Duodenal mucosa (tissue), 2 donors: ENCODE results near the gene MPST.

ENCODE experiments used
- H3K27ac ChIP-seq: one replicate; pipeline ENCODE4 v1.7.0; 2013; ENCODE audit warnings: low read depth, low read length
- H3K27me3 ChIP-seq, 2 donors: one replicate each; pipeline ENCODE4 v1.7.0; 2013; ENCODE audit warnings: low read length in 2 of 2, control low read depth in 1 of 2; ENCODE audit not compliant: insufficient read depth in 2 of 2, control insufficient read depth in 1 of 2
- H3K36me3 ChIP-seq, 2 donors: one replicate each; pipeline ENCODE4 v1.7.0; 2013; ENCODE audit warnings: low read length in 2 of 2, control low read depth in 1 of 2; ENCODE audit not compliant: insufficient read depth in 2 of 2, control insufficient read depth in 1 of 2
- H3K4me1 ChIP-seq, 2 donors: one replicate each; pipeline ENCODE4 v1.7.0; 2013; ENCODE audit warnings: low read length in 2 of 2, control low read depth in 1 of 2; ENCODE audit not compliant: insufficient read depth in 2 of 2, control insufficient read depth in 1 of 2
- H3K4me3 ChIP-seq, 2 donors: one replicate each; pipeline ENCODE4 v1.7.0; 2013; ENCODE audit warnings: low read length in 2 of 2, low read depth in 1 of 2
- H3K9ac ChIP-seq, 2 donors: one replicate each; pipeline ENCODE4 v1.7.0; 2013; ENCODE audit warnings: low read length in 2 of 2, low read depth in 1 of 2
- H3K9me3 ChIP-seq, 2 donors: one replicate each; pipeline ENCODE4 v1.7.0; 2013; ENCODE audit warnings: low read length in 2 of 2, control low read depth in 1 of 2; ENCODE audit not compliant: control insufficient read depth in 1 of 2

Gene MPST

GRCh38 chr22:37051391-37052385, 32.1 kb downstream of the MPST start, which contains the start of gene KCTD17:
Gene KCTD17, plus strand, starts transcription at chr22:37051742. Its CDS starts 19 bp downstream, at chr22:37051761.
- Histone ChIP-seq H3K27me3 (no peaks in the 10 kb centered on the region), H3K4me1 (peaks cover 34% of the 10 kb centered on the region in 2 donors), H3K36me3 (peaks cover 0 to 5% of the 10 kb centered on the region in 2 donors), H3K9me3 (no peaks in the 10 kb centered on the region), H3K27ac (no peak within 1 kb of the TSS), H3K4me3 (peak within 1 kb of the TSS; percentile 55 to 73), H3K9ac (peak within 1 kb of the TSS in 1 of 2 donors; percentile 43)

- no peaks in the 10 kb centered on the region for H3K27me3 ChIP-seq
- no peak overlapping the region for H3K27ac ChIP-seq
- H3K4me1 ChIP-seq = peaks cover 34% of the 10 kb centered on the region in 2 donors
- no peaks in the 10 kb centered on the region for H3K9me3 ChIP-seq
- peak overlapping the region in 1 of 2 donors; percentile 43 for H3K9ac ChIP-seq
- peaks cover 0 to 13% of the 10 kb centered on the region in 2 donors for H3K36me3 ChIP-seq
- peak overlapping the region; percentile 55 to 73 for H3K4me3 ChIP-seq
These were observed 33.1 kb downstream of the MPST start for GRCh38 chr22:37052386-37053309.

GRCh38 chr22:37053310-37054055, 33.9 kb downstream of the MPST start:
- no peak overlapping the region for H3K4me3 ChIP-seq
- peaks cover 34% of the 10 kb centered on the region in 2 donors for H3K4me1 ChIP-seq
- H3K9me3 ChIP-seq = no peaks in the 10 kb centered on the region
- no peak overlapping the region for H3K9ac ChIP-seq
- H3K27ac ChIP-seq = no peak overlapping the region
- H3K27me3 ChIP-seq = no peaks in the 10 kb centered on the region
- H3K36me3 ChIP-seq = peaks cover 0 to 16% of the 10 kb centered on the region in 2 donors

- Histone ChIP-seq H3K4me1 (peaks cover 34% of the 10 kb centered on the region in 2 donors), H3K9ac (no peak overlapping the region), H3K9me3 (no peaks in the 10 kb centered on the region), H3K4me3 (no peak overlapping the region), H3K27ac (no peak overlapping the region), H3K27me3 (no peaks in the 10 kb centered on the region), H3K36me3 (peaks cover 0 to 16% of the 10 kb centered on the region in 2 donors)
These were observed 34.5 kb downstream of the MPST start for GRCh38 chr22:37054056-37054395.

GRCh38 chr22:37054600-37055365, 35.2 kb downstream of the MPST start:
- Histone ChIP-seq H3K36me3 (peaks cover 0 to 16% of the 10 kb centered on the region in 2 donors), H3K4me1 (peaks cover 34% of the 10 kb centered on the region in 2 donors), H3K4me3 (no peak overlapping the region), H3K9me3 (no peaks in the 10 kb centered on the region), H3K9ac (no peak overlapping the region), H3K27me3 (no peaks in the 10 kb centered on the region), H3K27ac (no peak overlapping the region)

GRCh38 chr22:37056246-37056645, 36.7 kb downstream of the MPST start:
- Histone ChIP-seq H3K27me3 (peaks cover 0 to 3% of the 10 kb centered on the region in 2 donors), H3K36me3 (peaks cover 0 to 16% of the 10 kb centered on the region in 2 donors), H3K9me3 (no peaks in the 10 kb centered on the region), H3K4me1 (peaks cover 27% of the 10 kb centered on the region in 2 donors), H3K4me3 (no peak overlapping the region), H3K9ac (no peak overlapping the region), H3K27ac (no peak overlapping the region)

GRCh38 chr22:37057226-37057625, 37.7 kb downstream of the MPST start:
- H3K4me1 ChIP-seq = peaks cover 23 to 26% of the 10 kb centered on the region in 2 donors
- H3K9ac ChIP-seq = no peak overlapping the region
- H3K27ac ChIP-seq = no peak overlapping the region
- H3K4me3 ChIP-seq = no peak overlapping the region
- no peaks in the 10 kb centered on the region for H3K9me3 ChIP-seq
- H3K27me3 ChIP-seq = peaks cover 0 to 3% of the 10 kb centered on the region in 2 donors
- H3K36me3 ChIP-seq = peaks cover 0 to 16% of the 10 kb centered on the region in 2 donors

GRCh38 chr22:37057796-37058510, 38.4 kb downstream of the MPST start:
- Histone ChIP-seq H3K27ac (no peak overlapping the region), H3K4me3 (no peak overlapping the region), H3K27me3 (peaks cover 0 to 3% of the 10 kb centered on the region in 2 donors), H3K36me3 (peaks cover 0 to 16% of the 10 kb centered on the region in 2 donors), H3K9me3 (no peaks in the 10 kb centered on the region), H3K4me1 (peaks cover 19 to 25% of the 10 kb centered on the region in 2 donors), H3K9ac (no peak overlapping the region)
